ENCODE data around the gene EPHB4. TPM values are rescaled to one million over a fixed set of nuclear protein-coding genes. Genes with fewer than 3 reads are reported as not detected.
"Not testable (repeated sequence)": the region's sequence is repeated elsewhere in the genome, so short reads cannot be mapped to it uniquely, and the experiment has no call there.

The EPHB4 gene
- total RNA-seq, 1 donor from 2014 or later: 144 TPM

DNA sequence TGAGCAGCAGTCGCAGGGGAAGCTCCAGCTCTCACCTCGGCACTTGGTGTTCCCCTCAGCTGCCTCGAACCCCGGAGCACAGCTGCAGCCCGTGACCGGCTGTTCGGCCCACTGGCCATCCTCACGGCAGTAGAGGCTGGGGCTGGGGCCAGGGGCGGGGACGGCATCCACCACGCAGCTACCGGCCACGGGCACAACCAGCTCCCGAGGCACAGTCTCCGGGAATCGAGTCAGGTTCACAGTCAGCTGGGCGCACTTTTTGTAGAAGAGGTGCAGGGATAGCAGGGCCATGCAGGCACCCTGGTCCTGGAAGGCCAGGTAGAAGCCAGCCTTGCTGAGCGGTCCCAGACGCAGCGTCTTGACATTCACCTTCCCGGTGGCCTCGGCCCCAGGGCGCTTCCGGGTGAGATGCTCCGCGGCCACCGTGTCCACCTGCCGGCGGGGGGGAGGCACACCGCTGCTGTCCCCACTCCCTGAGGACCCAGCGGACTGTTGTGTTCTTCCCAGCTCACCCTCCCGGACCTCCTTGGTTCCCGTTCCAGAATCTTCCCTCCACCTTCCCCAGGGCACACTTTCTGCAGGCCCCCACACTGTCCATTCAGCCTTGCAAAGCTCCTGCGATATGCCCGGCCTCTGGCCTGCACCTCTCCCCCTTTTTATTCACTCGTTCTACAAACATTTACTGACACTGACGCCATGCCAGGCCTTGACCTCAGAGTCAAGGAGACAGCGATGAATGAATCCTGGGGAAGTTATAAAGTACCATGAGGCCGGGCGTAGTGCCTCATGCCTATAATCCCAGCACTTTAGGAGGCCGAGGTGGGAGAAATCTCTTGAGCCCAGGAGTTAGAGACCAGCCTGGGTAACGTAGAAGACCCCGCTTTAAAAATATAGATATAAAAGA, 4.8 kb downstream of the EPHB4 start:
- Histone ChIP-seq H3K36me3 (peaks cover 0 to 4% of the 10 kb centered on the region in 2 donors), H3K9me3 (no peaks in the 10 kb centered on the region), H3K4me1 (peaks cover 0 to under 1% of the 10 kb centered on the region in 2 donors), H3K27ac (no peak overlapping the region), H3K27me3 (peaks cover under 1% of the 10 kb centered on the region), H3K4me3 (no peak overlapping the region)
- TF ChIP-seq CTCF (IDR thresholded peaks at IDR 0.05): no peak
- intact Hi-C loops (cut with DNase I): no loop called here
- no peak for DNase-seq (ENCODE audit: low spot score in 2 of 2)

DNA sequence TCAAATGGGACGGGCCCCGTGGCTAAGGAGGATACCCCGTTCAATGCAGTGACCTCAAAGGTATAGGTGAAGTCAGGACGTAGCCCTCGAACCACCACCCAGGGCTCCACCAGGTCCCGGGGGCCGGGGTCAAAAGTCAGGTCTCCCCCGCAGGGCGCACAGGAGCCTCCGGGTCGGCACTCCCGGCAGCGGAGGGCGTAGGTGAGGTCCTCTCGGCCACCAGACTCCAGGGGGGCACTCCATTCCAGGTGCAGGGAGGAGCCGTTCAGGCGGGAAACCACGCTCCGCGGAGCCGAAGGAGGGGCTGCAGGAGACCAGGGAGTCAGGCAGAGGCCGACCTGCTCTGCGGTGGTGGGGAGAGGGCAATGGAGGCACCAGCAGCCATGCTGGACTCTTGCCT, 7.7 kb downstream of the EPHB4 start:
- no peaks in the 10 kb centered on the region for H3K4me1 ChIP-seq
- no peaks in the 10 kb centered on the region for H3K9me3 ChIP-seq
- H3K36me3 ChIP-seq: peaks cover 0 to 4% of the 10 kb centered on the region in 2 donors
- H3K27me3 ChIP-seq: no peaks in the 10 kb centered on the region
- no peak for TF ChIP-seq CTCF (IDR thresholded peaks at IDR 0.05)
- H3K27ac ChIP-seq: no peak overlapping the region
- intact Hi-C loops (cut with DNase I): no loop called here
- DNase-seq (ENCODE audit: low spot score in 2 of 2): no peak
- H3K4me3 ChIP-seq: no peak overlapping the region

- Histone ChIP-seq H3K36me3 (peaks cover 0 to 4% of the 10 kb centered on the region in 2 donors), H3K27ac (no peak overlapping the region), H3K4me1 (no peaks in the 10 kb centered on the region), H3K9me3 (no peaks in the 10 kb centered on the region), H3K4me3 (no peak overlapping the region), H3K27me3 (no peaks in the 10 kb centered on the region)
- no peak for DNase-seq (ENCODE audit: low spot score in 2 of 2)
- intact Hi-C loops (cut with DNase I): no loop called here
- TF ChIP-seq CTCF (IDR thresholded peaks at IDR 0.05): no peak
Observed at GRCh38 chr7:100818825-100819224, 8.5 kb downstream of the EPHB4 start.

GRCh38 chr7:100818366-100818765, 9.0 kb downstream of the EPHB4 start:
- no peak for TF ChIP-seq CTCF (IDR thresholded peaks at IDR 0.05)
- H3K36me3 ChIP-seq: peaks cover 0 to under 1% of the 10 kb centered on the region in 2 donors
- H3K27ac ChIP-seq: no peak overlapping the region
- no peaks in the 10 kb centered on the region for H3K9me3 ChIP-seq
- intact Hi-C loops (cut with DNase I): no loop called here
- H3K4me1 ChIP-seq: no peaks in the 10 kb centered on the region
- DNase-seq (ENCODE audit: low spot score in 2 of 2): no peak
- no peaks in the 10 kb centered on the region for H3K27me3 ChIP-seq
- no peak overlapping the region for H3K4me3 ChIP-seq

GRCh38 chr7:100817097-100817496, 10.2 kb downstream of the EPHB4 start:
- H3K9me3 ChIP-seq: no peaks in the 10 kb centered on the region
- intact Hi-C loops (cut with DNase I): no loop called here
- H3K36me3 ChIP-seq: no peaks in the 10 kb centered on the region

GRCh38 chr7:100816515-100816914, 10.8 kb downstream of the EPHB4 start:
- H3K9me3 ChIP-seq; DNase-seq (ENCODE audit: low spot score in 2 of 2); H3K4me1 ChIP-seq; H3K36me3 ChIP-seq; H3K27me3 ChIP-seq; H3K27ac ChIP-seq; intact Hi-C loops (cut with DNase I); H3K4me3 ChIP-seq: not testable (repeated sequence)

More at GRCh38 chr7:100817097-100817496, 10.2 kb downstream of the EPHB4 start:
- no peak for TF ChIP-seq CTCF (IDR thresholded peaks at IDR 0.05)
- no peaks in the 10 kb centered on the region for H3K27me3 ChIP-seq
- H3K4me1 ChIP-seq: no peaks in the 10 kb centered on the region
- no peak for DNase-seq (ENCODE audit: low spot score in 2 of 2)
- no peak overlapping the region for H3K4me3 ChIP-seq
- H3K27ac ChIP-seq: no peak overlapping the region
